Cardiac ventricle fibroblast (primary cell): ENCODE data around the gene CFI. TPM values are rescaled to one million over a fixed set of nuclear protein-coding genes. Genes with fewer than 3 reads are reported as not detected.

Experiments used
- total RNA-seq: library from RNA; depleted of rRNA; stranded (reverse); fragments of >200 nt; gene quantifications from 2 replicates; pipeline ENCODE4 v1.2.3, GENCODE V29; 2015

Gene CFI
- 21.2 and 23.8 TPM in 2 replicates for total RNA-seq

DNA sequence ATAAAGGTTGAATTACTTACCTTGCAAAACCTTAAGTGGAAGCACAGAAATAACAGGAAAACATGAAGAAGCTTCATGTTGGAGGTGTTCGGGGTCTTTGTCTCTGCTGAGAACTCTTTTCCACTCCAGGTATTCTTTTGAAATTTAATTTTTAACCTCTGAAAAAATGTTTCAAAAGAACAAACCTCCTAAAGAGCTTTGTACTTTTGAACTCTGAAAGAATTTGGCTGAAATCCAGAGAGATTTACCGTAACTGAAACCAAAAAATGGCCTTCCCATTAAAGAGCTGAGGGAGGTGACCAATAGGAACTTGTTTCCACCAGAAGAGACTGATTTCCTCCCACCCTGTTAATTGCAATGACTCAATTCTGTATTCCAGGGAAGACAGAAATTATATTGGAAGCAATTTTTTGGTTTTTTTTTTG is at the start of gene CFI:
CFI (minus strand) TSS at position 105 of the 425 bp plus-strand sequence; CDS start at position 77, 28 bp downstream.

DNA sequence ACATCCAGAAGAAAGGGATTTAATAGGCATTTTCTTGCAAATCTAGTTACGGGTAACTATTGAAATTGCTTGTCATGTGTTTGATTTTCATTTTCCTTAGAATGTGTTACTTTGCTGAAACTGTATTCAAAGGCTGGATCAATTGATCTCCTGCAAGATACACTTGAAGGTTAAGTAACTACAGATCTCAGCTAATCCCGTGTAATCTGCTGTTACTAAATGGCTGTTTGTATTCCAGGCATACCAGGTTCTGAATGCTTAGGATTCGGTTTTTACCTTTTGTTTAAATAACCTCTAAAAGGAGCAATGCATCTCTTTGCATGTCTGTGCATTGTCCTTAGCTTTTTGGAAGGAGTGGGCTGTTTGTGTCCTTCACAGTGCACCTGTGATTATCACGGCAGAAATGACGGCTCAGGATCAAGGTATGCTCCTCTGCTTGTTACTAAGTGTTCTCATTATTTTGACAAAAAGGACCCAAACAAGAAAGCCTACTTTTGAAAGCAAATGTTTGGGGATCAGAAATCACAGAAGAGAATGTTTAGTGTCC is 46.2 kb upstream of the CFI start, which contains the start of gene LRIT3:
LRIT3 (plus strand) TSS at position 212 of the 547 bp plus-strand sequence; CDS start at position 307, 95 bp downstream.

DNA sequence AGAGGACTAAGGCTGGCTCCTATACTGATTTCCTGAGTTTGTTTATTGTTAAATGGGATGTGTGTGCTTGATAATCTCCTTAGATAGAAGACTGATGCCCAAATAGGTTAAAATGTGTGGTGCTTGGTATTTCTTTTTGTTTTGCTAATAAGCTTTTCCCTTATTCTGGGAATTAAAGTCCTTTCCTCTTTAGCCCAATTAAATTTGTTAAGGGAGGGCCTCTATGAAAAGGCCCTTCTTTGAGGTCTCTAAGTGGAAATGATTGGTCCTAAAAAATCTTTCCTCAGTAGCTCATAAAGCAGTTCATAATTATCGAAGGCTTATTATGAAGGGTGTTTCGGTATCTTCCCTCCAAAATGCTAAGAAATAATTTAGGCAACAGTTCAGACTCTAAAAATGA is 25.9 kb upstream of the CFI start, which contains the start of gene RRH:
RRH (plus strand) TSS at position 301 of the 400 bp plus-strand sequence; CDS start at position 357, 56 bp downstream.

DNA sequence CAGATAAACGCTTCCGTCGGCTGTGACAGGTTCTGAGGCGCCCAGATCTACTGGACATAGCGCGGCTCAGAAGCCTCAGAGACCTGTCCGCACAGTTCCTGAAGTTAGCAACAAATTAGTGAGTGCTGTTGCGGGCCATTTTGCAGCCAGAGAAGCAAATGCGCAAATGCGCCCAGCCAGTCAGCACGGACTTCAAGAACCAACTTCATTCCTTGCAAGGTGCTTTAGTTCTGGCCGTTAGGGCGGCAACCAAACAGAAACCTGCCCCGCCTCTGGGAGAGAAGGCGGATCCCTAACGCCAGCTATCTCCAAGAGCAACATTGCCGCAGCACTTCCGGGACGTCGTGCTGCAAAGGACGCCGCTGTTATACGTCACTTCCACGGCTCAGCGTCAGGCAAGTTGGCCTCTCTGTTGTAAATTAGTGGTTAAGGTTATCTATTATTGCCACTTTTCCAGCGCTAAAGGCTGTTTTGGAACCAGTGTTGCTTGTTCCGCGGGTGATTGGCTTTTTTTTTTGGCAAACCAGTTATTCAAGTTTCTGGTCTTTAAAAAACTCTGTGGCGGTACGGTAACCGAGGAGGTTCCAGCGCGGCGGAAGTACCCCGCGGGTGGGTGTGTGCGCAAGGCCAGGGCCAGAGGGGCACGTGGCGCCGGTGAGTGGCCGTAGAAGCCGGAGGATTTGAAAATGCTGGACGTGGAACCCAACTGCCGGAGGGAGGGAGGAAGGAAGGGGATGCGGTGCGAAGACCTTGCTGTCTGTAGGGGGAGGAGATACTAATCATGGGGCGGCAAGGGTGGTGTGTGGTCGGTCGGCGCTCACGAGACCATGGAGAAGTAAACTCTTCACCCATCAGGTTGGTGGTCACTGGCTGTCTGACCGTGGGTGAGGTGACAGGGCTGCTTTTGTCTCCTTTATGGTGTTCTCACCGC is 13.6 kb upstream of the CFI start, which contains the start of gene GAR1:
GAR1 (plus strand) TSS at position 612 of the 931 bp plus-strand sequence. CDS start 403 bp downstream, outside the sequence.

DNA sequence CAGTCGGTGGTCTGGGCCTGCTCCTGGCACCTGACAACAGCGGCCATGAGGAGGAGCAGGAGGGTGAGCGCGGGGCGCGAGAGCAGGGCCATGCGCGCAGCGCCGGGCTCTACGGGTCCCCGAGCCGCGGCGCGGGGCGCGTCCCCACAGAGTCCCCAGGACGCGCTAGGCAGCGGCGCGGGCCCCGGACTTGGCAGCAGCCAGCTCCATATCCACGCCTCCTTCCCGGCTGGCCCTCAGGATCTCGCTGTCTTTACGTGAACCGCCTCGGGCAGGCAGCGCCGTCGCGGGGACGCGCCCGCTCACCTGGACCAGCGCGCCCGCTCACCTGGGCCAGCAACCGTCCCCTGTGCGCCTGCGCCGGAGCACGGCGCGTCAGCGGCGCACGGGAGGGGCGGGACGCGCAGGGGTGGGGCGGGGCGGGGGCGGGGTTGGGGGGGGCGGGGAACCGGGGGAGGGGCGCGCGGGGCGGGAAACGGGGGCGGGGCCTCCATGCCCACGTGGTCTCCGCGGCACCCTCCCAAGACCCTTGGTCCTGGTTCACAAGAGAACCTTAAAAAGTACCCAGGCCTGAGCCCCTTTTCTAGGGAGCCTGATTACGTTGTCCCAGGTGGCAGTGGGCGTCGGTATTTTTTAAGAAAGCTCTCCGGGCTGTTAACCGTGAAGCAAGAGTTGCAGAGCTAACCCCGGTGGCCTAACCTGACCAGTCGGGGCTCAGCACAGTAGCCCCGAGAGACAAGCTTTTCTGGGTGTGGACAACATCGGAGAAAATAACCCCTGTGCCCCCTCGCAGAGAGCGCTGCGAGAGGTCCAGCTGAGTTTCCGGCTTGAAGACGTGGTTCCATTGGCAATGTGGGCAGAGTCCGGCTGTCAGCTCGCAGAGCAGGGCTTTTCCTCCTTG is 71.8 kb downstream of the CFI start, which contains the start of gene PLA2G12A:
PLA2G12A (minus strand) TSS at position 353 of the 901 bp plus-strand sequence; CDS start at position 92, 261 bp downstream.

DNA sequence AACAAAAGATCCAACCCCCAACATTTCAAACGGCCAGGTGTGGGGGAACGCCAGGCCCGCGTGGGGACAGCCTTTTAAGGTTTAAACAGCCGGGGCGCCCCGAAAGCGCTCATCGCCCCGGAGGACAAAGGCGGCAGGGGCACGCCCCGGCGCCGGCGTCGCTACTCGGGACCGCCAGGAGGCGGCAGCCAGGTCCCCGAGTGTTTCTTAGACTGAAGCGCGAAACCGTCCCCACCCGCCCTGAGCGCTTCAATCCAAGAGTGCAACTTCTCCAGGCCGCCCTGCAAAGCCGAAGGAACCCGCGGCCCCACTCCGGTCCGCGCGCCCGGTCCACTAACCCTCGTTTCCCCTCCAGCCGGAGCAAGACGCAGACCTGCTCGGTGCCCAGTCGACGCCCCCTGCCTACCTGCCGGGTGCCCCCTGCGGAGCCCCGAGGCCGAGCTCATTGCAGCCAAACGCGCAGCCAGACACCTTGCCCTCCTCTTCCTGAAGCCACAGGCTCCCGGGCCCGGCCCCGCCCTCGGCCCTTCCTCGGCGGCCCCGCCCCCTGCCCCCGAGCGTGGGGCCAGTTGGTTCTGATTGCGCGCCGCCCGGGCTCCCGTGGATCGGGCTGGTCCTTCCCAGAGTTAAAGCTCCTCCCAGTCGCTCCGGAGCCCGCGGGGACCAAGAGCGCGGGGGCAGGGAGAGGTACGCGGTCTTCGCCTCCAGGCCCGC is 98.7 kb downstream of the CFI start, which contains the start of gene CASP6:
CASP6 (minus strand) TSS at position 496 of the 714 bp plus-strand sequence; CDS start at position 446, 50 bp downstream.

Other genes starting within 250 kb of the CFI start
- 6.3 and 17.3 TPM in 2 replicates for gene MCUB, start 241.8 kb downstream of the CFI start, total RNA-seq
- gene CASP6, start 98.6 kb downstream of the CFI start, total RNA-seq = 8.4 and 10.7 TPM in 2 replicates
- 13.9 and 46.2 TPM in 2 replicates for gene PLA2G12A, start 71.9 kb downstream of the CFI start, total RNA-seq
- gene GAR1, start 13.8 kb upstream of the CFI start, total RNA-seq = 5.2 and 6.2 TPM in 2 replicates
- gene RRH, start 26.0 kb upstream of the CFI start, total RNA-seq = 0.12 TPM in 1 of 2 replicates, not detected in the other
- not detected in 2 replicates for gene LRIT3, start 46.1 kb upstream of the CFI start, total RNA-seq
- not detected in 2 replicates for gene EGF, start 110.9 kb upstream of the CFI start, total RNA-seq